GM18507 (cell line): ENCODE measurements around the gene SRPRB.

ENCODE experiments used
- DNase-seq: peaks from one replicate; pipeline ENCODE4 v3.0.0; 2011; ENCODE audit warnings: low read depth; ENCODE audit not compliant: insufficient read length; ENCODE audit errors: extremely low spot score
- FAIRE-seq: peaks from 2 replicates; lab custom pipeline; 2011; peaks lifted over from hg19 to GRCh38; lab: Jason Lieb, UNC

The SRPRB gene

GRCh38 chr3:133838296-133838789 lies 32.7 kb downstream of the SRPRB start:
- no peak for FAIRE-seq
- DNase-seq: no peak

GRCh38 chr3:133838916-133839800 lies 33.5 kb downstream of the SRPRB start:
- DNase-seq (no peak), FAIRE-seq (no peak)

GRCh38 chr3:133840055-133840737 lies 34.6 kb downstream of the SRPRB start:
- FAIRE-seq (no peak), DNase-seq (no peak)

- no peak for FAIRE-seq
These were observed 35.2 kb downstream of the SRPRB start for GRCh38 chr3:133840767-133841166.

GRCh38 chr3:133841196-133841595 lies 35.6 kb downstream of the SRPRB start:
- no peak for FAIRE-seq
- DNase-seq: no peak

More at GRCh38 chr3:133840767-133841166, 35.2 kb downstream of the SRPRB start:
- DNase-seq: no peak

- DNase-seq (no peak), FAIRE-seq (no peak)
These were observed 36.5 kb downstream of the SRPRB start for GRCh38 chr3:133842158-133842557.

- DNase-seq: no peak
- FAIRE-seq: no peak
These were observed 38.0 kb downstream of the SRPRB start for GRCh38 chr3:133843634-133844033.

- DNase-seq: no peak
- no peak for FAIRE-seq
These were observed 39.5 kb downstream of the SRPRB start for GRCh38 chr3:133845127-133845526.

GRCh38 chr3:133849346-133849745 lies 43.7 kb downstream of the SRPRB start:
- FAIRE-seq: peak; percentile 21
- DNase-seq: no peak

GRCh38 chr3:133850034-133850433 lies 44.4 kb downstream of the SRPRB start:
- DNase-seq (no peak), FAIRE-seq (no peak)

- FAIRE-seq (peak; percentile 76), DNase-seq (no peak)
These were observed 45.8 kb downstream of the SRPRB start for GRCh38 chr3:133851266-133851906.

- DNase-seq (no peak), FAIRE-seq (no peak)
These were observed 46.3 kb downstream of the SRPRB start for GRCh38 chr3:133851931-133852330.

GRCh38 chr3:133853063-133853924 lies 47.7 kb downstream of the SRPRB start:
- FAIRE-seq (no peak), DNase-seq (no peak)

- FAIRE-seq (no peak), DNase-seq (no peak)
These were observed 48.3 kb downstream of the SRPRB start for GRCh38 chr3:133853925-133854227.

GRCh38 chr3:133854264-133855001 lies 48.8 kb downstream of the SRPRB start:
- FAIRE-seq (no peak), DNase-seq (no peak)

- FAIRE-seq (no peak), DNase-seq (no peak)
These were observed 49.4 kb downstream of the SRPRB start for GRCh38 chr3:133855002-133855370.

GRCh38 chr3:133855772-133856171 lies 50.2 kb downstream of the SRPRB start:
- DNase-seq: no peak
- no peak for FAIRE-seq

- FAIRE-seq (no peak), DNase-seq (no peak)
These were observed 50.7 kb downstream of the SRPRB start for GRCh38 chr3:133856316-133856715.

GRCh38 chr3:133857767-133858166 lies 52.2 kb downstream of the SRPRB start:
- no peak for DNase-seq
- FAIRE-seq: no peak
